ENCODE results near the gene TREM2.

Gene TREM2

DNA sequence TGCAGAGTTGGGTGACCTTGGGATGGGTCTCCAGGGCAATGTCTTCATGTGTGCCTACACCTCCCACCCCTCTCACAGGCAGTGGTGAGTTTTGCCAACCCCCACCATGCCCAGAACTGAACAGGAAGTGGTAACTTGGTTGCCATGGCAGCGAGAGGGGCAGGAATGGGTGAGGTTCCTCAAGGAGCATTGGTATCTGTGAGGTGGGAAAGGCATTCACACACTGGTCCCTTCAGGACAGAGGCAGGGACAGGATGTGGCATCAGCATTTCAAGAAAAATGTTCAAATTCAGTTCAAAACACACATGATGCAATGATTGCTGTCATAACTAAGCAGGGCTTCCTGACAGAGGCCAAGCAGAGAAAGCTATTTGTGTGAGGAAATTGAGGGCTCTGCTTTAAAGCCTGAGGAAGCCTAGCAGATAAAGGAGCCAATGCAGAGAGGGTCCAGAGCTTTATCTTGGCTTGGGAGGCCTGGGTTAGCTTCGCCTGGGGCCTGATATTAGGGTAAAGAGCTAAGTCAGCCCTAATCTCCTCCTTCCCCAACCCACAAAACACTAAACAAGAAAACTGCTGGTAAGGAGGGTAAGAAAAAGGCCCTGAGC, 37.5 kb upstream of the TREM2 start:
- no peak for FAIRE-seq
- TF ChIP-seq, protein P1, sequence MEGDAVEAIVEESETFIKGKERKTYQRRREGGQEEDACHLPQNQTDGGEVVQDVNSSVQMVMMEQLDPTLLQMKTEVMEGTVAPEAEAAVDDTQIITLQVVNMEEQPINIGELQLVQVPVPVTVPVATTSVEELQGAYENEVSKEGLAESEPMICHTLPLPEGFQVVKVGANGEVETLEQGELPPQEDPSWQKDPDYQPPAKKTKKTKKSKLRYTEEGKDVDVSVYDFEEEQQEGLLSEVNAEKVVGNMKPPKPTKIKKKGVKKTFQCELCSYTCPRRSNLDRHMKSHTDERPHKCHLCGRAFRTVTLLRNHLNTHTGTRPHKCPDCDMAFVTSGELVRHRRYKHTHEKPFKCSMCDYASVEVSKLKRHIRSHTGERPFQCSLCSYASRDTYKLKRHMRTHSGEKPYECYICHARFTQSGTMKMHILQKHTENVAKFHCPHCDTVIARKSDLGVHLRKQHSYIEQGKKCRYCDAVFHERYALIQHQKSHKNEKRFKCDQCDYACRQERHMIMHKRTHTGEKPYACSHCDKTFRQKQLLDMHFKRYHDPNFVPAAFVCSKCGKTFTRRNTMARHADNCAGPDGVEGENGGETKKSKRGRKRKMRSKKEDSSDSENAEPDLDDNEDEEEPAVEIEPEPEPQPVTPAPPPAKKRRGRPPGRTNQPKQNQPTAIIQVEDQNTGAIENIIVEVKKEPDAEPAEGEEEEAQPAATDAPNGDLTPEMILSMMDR (IDR thresholded peaks at IDR 0.05; ENCODE audit: insufficient read depth, missing control alignments) = no peak

DNA sequence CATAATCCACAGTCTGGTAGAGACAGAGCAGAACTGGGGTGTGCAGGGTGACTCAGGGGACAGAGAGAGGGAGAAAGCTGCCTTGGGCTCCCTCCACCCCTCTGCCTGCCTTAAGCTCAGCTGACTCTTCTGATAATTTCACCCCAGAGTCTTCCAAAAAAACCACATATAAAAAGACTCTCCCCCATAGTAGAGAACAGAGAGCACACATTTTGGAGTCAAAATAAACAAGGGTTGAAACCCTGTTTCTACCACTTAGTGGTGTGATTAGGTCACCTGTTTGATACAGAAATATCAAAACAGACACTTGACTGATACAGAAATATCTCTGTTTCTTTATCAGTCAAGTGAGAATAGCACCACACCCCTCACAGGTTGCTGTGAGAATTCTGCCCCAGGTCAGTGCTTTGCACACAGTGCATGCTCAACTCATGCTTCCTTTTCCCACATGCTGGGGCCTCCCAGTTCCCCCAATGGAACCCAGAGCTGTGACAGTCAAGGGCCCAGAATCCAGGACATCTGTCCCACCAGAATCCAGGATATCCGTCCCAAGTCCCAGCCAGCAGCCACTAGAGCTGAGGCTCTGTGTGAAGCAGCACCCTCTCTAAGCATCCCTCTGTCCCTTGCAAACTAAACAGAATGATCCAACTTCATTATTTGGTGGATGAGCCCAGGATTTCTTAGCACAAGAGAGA, 36.8 kb upstream of the TREM2 start:
- TF ChIP-seq, protein P1 (IDR thresholded peaks at IDR 0.05; ENCODE audit: insufficient read depth, missing control alignments) = no peak
- no peak for DNase-seq (ENCODE audit: insufficient read length, low spot score)
- no peak for FAIRE-seq

More for the DNA sequence above, 37.5 kb upstream of the TREM2 start:
- DNase-seq (ENCODE audit: insufficient read length, low spot score) = no peak

DNA sequence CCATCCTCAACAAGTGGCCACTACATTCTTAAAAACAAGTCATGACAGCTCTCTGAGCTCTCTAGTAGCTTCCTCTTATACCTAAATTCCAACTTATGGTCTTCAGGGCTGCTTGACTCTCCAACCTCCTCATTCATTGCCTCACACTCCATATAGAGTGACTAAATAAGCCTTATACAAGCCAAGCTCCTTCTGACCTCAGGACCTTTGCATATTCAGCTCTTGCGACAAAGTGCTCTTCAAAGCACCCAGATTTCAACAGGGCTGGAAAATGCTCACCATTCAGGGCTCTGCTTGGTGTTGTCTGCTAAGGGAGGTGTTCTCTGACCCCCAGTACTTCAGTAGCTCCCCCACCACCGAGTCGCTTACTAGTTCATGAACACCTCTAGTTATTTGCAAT, 34.3 kb upstream of the TREM2 start:
- no peak for FAIRE-seq
- TF ChIP-seq, protein P1 (IDR thresholded peaks at IDR 0.05; ENCODE audit: insufficient read depth, missing control alignments) = no peak
- no peak for DNase-seq (ENCODE audit: insufficient read length, low spot score)

DNA sequence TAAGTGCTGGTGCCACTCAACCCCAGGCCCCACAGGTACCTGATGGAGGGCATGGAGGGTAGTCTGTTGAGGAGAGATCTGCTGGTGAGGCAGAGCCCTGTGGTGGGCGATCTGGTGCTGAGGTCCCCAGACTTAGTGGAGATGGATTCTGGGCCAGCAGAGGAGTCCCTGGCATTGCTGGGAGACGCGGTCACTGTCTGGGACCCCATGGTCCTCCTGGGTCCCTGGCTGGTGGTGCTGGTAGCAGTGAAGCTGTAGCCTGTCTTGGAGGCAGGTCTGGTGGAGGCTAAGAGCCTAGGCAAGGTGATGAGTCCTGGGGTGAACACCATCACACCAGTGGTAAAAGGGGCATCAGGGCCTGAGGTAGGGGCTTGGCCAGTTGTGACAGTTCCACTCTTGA, 31.5 kb upstream of the TREM2 start:
- FAIRE-seq = no peak
- DNase-seq (ENCODE audit: insufficient read length, low spot score) = no peak
- TF ChIP-seq, protein P1 (IDR thresholded peaks at IDR 0.05; ENCODE audit: insufficient read depth, missing control alignments) = no peak

DNA sequence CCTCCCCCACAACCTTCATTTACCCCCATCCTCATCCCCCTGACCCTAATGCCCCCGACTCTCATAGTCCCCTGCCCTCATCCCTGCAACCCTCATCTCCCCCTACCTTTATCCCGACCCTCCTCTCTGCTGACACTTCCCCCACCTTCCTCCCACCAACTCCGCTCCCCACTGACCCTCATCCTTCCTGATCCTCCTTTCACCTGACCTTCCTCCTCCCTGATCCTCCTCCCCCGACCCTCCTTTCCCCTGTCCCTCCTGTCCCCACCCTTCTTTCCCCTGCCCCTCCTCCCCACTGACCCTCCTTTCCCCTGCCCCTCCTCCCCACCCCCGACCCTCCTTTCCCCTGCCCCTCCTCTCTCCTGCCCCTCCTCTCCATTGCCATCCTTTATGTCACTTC, 31.0 kb upstream of the TREM2 start:
- TF ChIP-seq, protein P1 (IDR thresholded peaks at IDR 0.05; ENCODE audit: insufficient read depth, missing control alignments) = no peak
- FAIRE-seq (no peak), DNase-seq (ENCODE audit: insufficient read length, low spot score) (no peak)

DNA sequence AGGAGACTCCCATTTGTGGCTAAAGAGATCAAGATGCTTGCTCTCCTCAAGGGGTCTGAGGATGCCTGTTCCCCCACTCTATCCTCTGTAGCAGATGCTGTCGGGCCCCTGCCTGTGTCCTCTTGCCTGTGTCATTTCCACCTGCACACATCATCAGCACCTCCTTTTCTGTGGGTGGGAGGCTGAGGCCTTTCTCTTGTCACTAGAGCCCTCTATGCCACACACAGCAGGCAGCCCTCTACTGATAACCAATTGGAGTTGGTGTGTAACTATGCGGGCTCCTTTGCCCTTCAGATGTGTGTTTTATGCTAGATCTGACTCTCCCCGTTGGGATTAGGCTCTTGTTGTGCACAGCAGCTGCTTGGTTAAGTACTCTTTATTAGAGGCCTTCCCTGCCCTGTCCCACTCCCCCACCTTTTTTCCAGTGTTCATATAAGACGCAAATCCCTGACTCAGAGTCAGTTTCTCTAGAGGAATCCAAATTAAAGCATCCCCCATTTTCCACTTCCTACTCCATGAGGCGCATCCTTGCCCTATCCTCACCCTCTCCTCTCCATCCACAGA, 30.3 kb upstream of the TREM2 start:
- FAIRE-seq = no peak
- TF ChIP-seq, protein P1 (IDR thresholded peaks at IDR 0.05; ENCODE audit: insufficient read depth, missing control alignments) = no peak

DNA sequence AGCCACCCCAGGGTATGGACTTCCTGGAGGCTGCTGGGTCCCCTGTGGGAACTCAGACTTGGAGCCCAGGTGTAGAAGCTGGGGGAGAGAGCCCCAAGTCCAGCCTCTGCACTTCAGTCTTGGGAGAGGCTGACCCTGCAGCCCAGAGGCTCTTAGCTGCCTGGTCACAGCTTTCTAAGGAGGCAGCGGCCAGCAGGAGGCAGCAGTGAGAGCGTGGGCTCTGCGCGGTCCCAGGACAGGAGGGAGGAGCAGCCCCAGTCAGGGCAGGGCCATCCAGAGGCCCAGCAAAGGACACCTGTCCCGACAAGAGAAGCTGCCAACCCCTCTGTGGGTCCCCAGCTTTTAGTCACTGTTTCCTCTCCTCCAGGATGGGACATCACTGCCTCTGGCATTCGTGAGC, 28.7 kb upstream of the TREM2 start:
- FAIRE-seq (no peak), DNase-seq (ENCODE audit: insufficient read length, low spot score) (no peak)
- TF ChIP-seq, protein P1 (IDR thresholded peaks at IDR 0.05; ENCODE audit: insufficient read depth, missing control alignments) = peak; percentile 26

More for the DNA sequence above, 30.3 kb upstream of the TREM2 start:
- DNase-seq (ENCODE audit: insufficient read length, low spot score) = no peak

Data from D721Med (cell line).